Measurements from ENCODE around the gene CREB5. TPM values are rescaled to one million over a fixed set of nuclear protein-coding genes. Genes with fewer than 3 reads are reported as not detected.

Gene CREB5
- total RNA-seq, 1 experiment from 2014 or later: 2.1 TPM

DNA sequence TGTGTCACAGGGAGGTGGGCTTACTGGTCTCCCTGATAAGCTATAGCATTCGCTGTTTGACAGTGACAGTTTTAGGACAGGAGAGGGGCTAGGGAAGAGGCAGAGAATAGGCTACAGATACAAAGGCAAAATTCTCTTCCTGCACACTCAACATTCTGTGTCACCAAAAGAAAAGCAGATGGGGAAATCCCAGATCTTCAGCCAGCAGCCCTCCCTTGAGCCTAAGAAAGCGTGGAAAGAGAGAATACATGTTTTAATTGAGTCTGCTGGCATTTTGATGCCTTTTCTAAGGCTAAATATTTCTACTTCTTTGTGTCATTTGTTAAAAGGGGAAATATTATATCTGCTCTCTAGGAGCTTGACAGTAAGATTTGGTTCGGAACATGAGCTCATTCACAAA lies 298.8 kb downstream of the CREB5 start:
- no peak for DNase-seq
- no peaks in the 10 kb centered on the region for H3F3A ChIP-seq (ENCODE audit: insufficient read depth, low read depth)
- H4K20me1 ChIP-seq (ENCODE audit: insufficient read depth): no peaks in the 10 kb centered on the region
- H3K9me2 ChIP-seq (ENCODE audit: insufficient read depth): no peaks in the 10 kb centered on the region
- CTCF ChIA-PET: no interaction called here
- POLR2A ChIA-PET (ENCODE audit: unreplicated experiment): no interaction called here
- no peaks in the 10 kb centered on the region for H3K36me3 ChIP-seq (ENCODE audit: low read depth)
- H3K9me3 ChIP-seq (ENCODE audit: insufficient read depth, low read depth): no peaks in the 10 kb centered on the region
- TF ChIP-seq, protein P1, sequence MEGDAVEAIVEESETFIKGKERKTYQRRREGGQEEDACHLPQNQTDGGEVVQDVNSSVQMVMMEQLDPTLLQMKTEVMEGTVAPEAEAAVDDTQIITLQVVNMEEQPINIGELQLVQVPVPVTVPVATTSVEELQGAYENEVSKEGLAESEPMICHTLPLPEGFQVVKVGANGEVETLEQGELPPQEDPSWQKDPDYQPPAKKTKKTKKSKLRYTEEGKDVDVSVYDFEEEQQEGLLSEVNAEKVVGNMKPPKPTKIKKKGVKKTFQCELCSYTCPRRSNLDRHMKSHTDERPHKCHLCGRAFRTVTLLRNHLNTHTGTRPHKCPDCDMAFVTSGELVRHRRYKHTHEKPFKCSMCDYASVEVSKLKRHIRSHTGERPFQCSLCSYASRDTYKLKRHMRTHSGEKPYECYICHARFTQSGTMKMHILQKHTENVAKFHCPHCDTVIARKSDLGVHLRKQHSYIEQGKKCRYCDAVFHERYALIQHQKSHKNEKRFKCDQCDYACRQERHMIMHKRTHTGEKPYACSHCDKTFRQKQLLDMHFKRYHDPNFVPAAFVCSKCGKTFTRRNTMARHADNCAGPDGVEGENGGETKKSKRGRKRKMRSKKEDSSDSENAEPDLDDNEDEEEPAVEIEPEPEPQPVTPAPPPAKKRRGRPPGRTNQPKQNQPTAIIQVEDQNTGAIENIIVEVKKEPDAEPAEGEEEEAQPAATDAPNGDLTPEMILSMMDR (conservative IDR thresholded peaks at IDR 0.05): no peak
- no peak for TF ChIP-seq EZH2 (IDR thresholded peaks at IDR 0.05; ENCODE audit: low read depth)
- intact Hi-C loops (cut with micrococcal nuclease; ENCODE audit: unreplicated experiment): no loop called here
- H3K4me3 ChIP-seq: no peak overlapping the region
- BruUV-seq (replicated peaks): no TSS peak
- no peaks in the 10 kb centered on the region for H3K79me2 ChIP-seq (ENCODE audit: low read depth)
- no peaks in the 10 kb centered on the region for H3K27me3 ChIP-seq (ENCODE audit: insufficient read depth, low read depth)
- H3K4me1 ChIP-seq (replicated peaks; ENCODE audit: insufficient read depth): peaks cover 5% of the 10 kb centered on the region; the same call in 1 of the 2 replicates
- no peak overlapping the region for H3K4me2 ChIP-seq
- H2AFZ ChIP-seq: no peak overlapping the region
- H3K27ac ChIP-seq: no peak overlapping the region

DNA sequence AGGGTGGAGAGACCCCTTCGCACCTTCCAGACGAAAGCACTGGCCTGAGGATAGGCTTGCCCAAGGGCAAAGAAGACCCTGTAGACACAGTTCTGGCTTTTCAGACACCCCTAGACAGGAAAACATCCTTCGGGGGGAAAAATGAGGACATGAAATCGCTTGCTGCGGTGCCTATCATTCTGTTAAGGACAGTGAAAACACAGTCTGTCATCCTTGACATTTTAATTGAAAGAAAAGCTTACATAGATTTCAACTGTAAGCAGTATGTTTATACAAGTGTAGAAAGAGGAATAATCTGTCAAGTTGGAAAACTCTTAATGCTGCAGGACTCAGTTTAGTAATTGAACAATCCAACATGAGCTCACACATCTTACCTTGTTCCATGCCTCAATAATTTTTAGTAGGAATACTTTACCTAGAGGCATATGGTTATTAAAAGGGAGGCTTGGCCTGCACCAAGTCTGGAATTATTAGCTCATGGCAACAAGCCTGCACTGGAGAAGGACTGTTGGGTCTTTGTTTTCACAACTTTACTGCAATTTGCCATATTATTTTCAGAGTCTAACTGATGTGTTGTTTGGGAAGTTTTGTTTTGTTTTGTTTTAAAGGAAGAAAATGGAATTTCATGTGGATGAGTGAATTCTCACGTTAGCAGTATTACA lies 302.3 kb downstream of the CREB5 start:
- intact Hi-C loops (cut with micrococcal nuclease; ENCODE audit: unreplicated experiment): no loop called here
- Histone ChIP-seq H3K9me3 (ENCODE audit: insufficient read depth, low read depth) (no peaks in the 10 kb centered on the region), H3F3A (ENCODE audit: insufficient read depth, low read depth) (no peaks in the 10 kb centered on the region), H3K79me2 (ENCODE audit: low read depth) (no peaks in the 10 kb centered on the region), H3K27ac (no peak overlapping the region), H4K20me1 (ENCODE audit: insufficient read depth) (no peaks in the 10 kb centered on the region), H3K36me3 (ENCODE audit: low read depth) (no peaks in the 10 kb centered on the region), H3K4me3 (no peak overlapping the region), H3K4me1 (replicated peaks; ENCODE audit: insufficient read depth) (no peaks in the 10 kb centered on the region), H3K4me2 (no peak overlapping the region), H3K9me2 (ENCODE audit: insufficient read depth) (no peaks in the 10 kb centered on the region), H3K27me3 (ENCODE audit: insufficient read depth, low read depth) (no peaks in the 10 kb centered on the region), H2AFZ (no peak overlapping the region)
- ChIA-PET CTCF (interaction anchor here (0.5 kb wide), 1 partner anchor 107 kb away, joined by 5 read pairs; no protein-coding TSS in a partner anchor), POLR2A (ENCODE audit: unreplicated experiment) (no interaction called here)
- no peak for DNase-seq
- TF ChIP-seq, protein P1 (conservative IDR thresholded peaks at IDR 0.05): no peak
- TF ChIP-seq EZH2 (IDR thresholded peaks at IDR 0.05; ENCODE audit: low read depth): no peak
- BruUV-seq (replicated peaks): no TSS peak

DNA sequence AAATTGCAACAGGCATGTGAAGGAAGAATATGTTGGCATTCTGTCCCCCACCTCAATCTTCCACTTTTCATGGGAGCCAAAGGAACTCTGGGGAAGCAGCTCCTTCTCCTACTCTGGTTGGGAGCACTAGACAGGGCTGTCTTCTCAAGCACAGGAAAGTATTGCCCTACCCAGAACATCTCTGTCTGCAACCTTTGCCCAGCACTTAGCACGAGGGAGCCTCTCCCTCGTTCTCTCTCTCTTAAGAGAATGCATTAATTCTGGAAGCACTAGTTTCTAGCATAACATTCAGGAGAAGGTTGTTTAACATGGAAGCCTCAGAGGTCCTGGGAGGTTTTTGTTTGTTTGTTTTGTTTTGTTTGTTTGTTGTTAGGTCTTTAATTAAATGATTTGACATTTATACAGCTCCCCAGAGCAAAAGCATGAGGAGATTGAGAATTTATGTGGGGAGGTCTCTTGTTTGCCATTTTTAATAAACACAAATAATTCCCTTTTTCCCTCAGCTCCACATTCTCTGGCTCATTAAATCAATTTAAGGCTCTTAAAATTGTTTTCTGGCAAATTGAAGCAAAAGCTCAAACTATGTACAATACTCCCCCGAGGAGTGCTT lies 305.2 kb downstream of the CREB5 start:
- no peak overlapping the region for H3K27ac ChIP-seq
- H3F3A ChIP-seq (ENCODE audit: insufficient read depth, low read depth): no peaks in the 10 kb centered on the region
- no peak overlapping the region for H2AFZ ChIP-seq
- no peaks in the 10 kb centered on the region for H3K9me3 ChIP-seq (ENCODE audit: insufficient read depth, low read depth)
- no peaks in the 10 kb centered on the region for H3K4me1 ChIP-seq (replicated peaks; ENCODE audit: insufficient read depth)
- H3K9me2 ChIP-seq (ENCODE audit: insufficient read depth): no peaks in the 10 kb centered on the region
- no peaks in the 10 kb centered on the region for H4K20me1 ChIP-seq (ENCODE audit: insufficient read depth)
- H3K79me2 ChIP-seq (ENCODE audit: low read depth): no peaks in the 10 kb centered on the region
- BruUV-seq (replicated peaks): no TSS peak
- POLR2A ChIA-PET (ENCODE audit: unreplicated experiment): no interaction called here
- H3K4me3 ChIP-seq: no peak overlapping the region
- H3K36me3 ChIP-seq (ENCODE audit: low read depth): no peaks in the 10 kb centered on the region
- TF ChIP-seq EZH2 (IDR thresholded peaks at IDR 0.05; ENCODE audit: low read depth): no peak
- H3K4me2 ChIP-seq: no peak overlapping the region
- CTCF ChIA-PET: no interaction called here
- intact Hi-C loops (cut with micrococcal nuclease; ENCODE audit: unreplicated experiment): no loop called here
- no peak for DNase-seq
- H3K27me3 ChIP-seq (ENCODE audit: insufficient read depth, low read depth): no peaks in the 10 kb centered on the region
